Mucosa of stomach (tissue), 1 donor: ENCODE results near the gene SGTA.

ENCODE experiments used
- H3K27me3 ChIP-seq: one replicate; pipeline ENCODE4 v1.7.0; 2013; ENCODE audit warnings: mild to moderate bottlenecking, low read length; ENCODE audit not compliant: control insufficient read depth, insufficient read depth
- H3K36me3 ChIP-seq: one replicate; pipeline ENCODE4 v1.7.0; 2013; ENCODE audit warnings: low read length; ENCODE audit not compliant: control insufficient read depth, insufficient read depth
- H3K4me1 ChIP-seq: one replicate; pipeline ENCODE4 v1.7.0; 2013; ENCODE audit warnings: mild to moderate bottlenecking, low read length; ENCODE audit not compliant: control insufficient read depth, insufficient read depth
- H3K4me3 ChIP-seq: one replicate; pipeline ENCODE4 v1.7.0; 2013; ENCODE audit warnings: low read length
- H3K9ac ChIP-seq: one replicate; pipeline ENCODE4 v1.7.0; 2013; ENCODE audit warnings: mild to moderate bottlenecking, low read length, moderate library complexity
- H3K9me3 ChIP-seq: one replicate; pipeline ENCODE4 v1.7.0; 2013; ENCODE audit warnings: mild to moderate bottlenecking, low read length, moderate library complexity; ENCODE audit not compliant: control insufficient read depth
- donor health status: Pancreatic carcinoma.

SGTA gene

GRCh38 chr19:2722541-2723344 is 60.3 kb downstream of the SGTA start:
- Histone ChIP-seq H3K36me3 (no peaks in the 10 kb centered on the region), H3K4me1 (peaks cover 16% of the 10 kb centered on the region), H3K4me3 (no peak overlapping the region), H3K9me3 (no peaks in the 10 kb centered on the region), H3K27me3 (peaks cover 58% of the 10 kb centered on the region), H3K9ac (no peak overlapping the region)

- Histone ChIP-seq H3K9me3 (no peaks in the 10 kb centered on the region), H3K4me3 (no peak overlapping the region), H3K27me3 (peaks cover 49% of the 10 kb centered on the region), H3K36me3 (no peaks in the 10 kb centered on the region), H3K4me1 (peaks cover 16% of the 10 kb centered on the region), H3K9ac (peak overlapping the region; percentile 15)
Measured at GRCh38 chr19:2721570-2722540, 61.2 kb downstream of the SGTA start.

GRCh38 chr19:2720777-2721569 is 62.1 kb downstream of the SGTA start, which contains the start of gene DIRAS1:
TSS of gene DIRAS1 (minus strand) at chr19:2721372. CDS start at chr19:2717806, 3,566 bp downstream.
- H3K9ac ChIP-seq, result peak within 1 kb of the TSS; percentile 15
- no peaks in the 10 kb centered on the region for H3K36me3 ChIP-seq
- H3K4me3 ChIP-seq, result no peak within 1 kb of the TSS
- no peaks in the 10 kb centered on the region for H3K9me3 ChIP-seq
- H3K27me3 ChIP-seq, result peaks cover 41% of the 10 kb centered on the region
- peaks cover 16% of the 10 kb centered on the region for H3K4me1 ChIP-seq

DNA sequence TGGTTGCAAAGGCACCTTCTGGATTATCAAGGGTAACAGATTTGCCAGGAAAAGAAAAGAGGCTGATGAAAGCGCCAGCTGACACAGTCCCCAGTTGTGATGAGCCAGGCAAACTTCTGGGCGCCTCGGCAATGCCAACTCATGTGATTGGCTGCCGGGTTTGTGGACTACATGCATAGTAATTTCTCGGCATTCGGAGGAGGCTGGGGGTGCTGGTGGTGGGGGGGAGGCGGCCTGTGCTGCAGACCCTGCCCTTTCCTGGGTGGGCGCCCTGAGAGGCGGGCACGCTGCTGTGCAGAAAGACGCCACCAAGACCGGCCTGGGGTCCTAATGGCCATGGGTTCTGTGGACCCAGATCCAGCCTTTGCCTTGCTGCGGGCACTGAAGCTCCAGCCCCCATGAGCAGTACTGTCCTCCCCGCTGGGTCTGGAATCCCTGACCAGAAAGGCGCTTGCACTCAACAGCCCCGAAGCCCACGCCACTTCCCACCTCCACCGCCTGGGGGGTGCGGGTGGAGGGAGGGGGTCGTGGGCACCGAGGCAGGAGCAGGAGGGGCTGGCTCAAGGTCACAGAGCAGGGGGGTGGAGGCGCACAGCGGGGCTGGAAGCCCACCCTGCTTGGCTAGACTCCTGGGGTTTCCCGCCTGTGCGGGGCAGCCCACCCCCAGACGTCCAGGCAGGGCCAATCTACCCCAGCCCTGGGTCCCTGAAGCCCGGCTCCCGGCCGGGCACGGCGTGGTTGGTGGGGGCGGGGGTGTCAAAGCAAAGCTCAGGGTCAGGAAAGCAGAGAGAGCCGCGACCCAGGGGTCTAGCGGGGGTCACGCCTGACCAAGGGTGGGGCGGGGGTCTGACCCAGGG is 62.9 kb downstream of the SGTA start:
- no peaks in the 10 kb centered on the region for H3K36me3 ChIP-seq
- H3K4me1 ChIP-seq, result peaks cover 16% of the 10 kb centered on the region
- no peak overlapping the region for H3K9ac ChIP-seq
- H3K27me3 ChIP-seq, result peaks cover 40% of the 10 kb centered on the region
- H3K9me3 ChIP-seq, result peaks cover 4% of the 10 kb centered on the region
- H3K4me3 ChIP-seq, result no peak overlapping the region

DNA sequence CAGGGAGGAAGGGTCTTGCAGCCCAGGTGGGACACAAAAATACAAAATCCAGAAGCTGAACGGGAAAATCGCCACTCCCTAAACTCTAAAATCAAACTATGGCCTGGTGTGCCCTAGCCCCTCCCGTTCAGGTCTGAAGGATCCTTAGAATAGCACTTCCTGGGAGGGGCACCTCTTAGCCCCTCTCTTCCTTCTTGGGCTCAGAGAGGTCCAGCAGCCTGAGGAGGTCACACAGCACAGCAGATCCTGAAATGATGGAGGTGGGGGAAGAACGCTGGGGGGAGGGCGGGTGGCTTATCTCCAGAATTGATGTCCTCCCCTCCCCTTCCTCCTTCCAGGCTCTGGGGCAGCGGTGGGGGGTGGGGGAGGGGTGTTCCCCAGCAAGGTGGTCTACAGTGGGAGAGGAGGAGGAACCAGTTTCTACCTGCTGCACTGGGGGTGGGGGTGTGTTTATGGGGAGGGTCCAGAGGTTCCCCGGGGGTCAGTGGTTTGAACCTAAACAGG is 63.8 kb downstream of the SGTA start:
- Histone ChIP-seq H3K9me3 (peaks cover 4% of the 10 kb centered on the region), H3K4me1 (peaks cover 16% of the 10 kb centered on the region), H3K4me3 (no peak overlapping the region), H3K9ac (no peak overlapping the region), H3K27me3 (peaks cover 37% of the 10 kb centered on the region), H3K36me3 (no peaks in the 10 kb centered on the region)

GRCh38 chr19:2717638-2718541 is 65.2 kb downstream of the SGTA start:
- Histone ChIP-seq H3K4me1 (peaks cover 7% of the 10 kb centered on the region), H3K4me3 (no peak overlapping the region), H3K36me3 (no peaks in the 10 kb centered on the region), H3K9me3 (peaks cover 4% of the 10 kb centered on the region), H3K27me3 (peaks cover 31% of the 10 kb centered on the region), H3K9ac (no peak overlapping the region)

- H3K9ac ChIP-seq, result no peak overlapping the region
- peaks cover 4% of the 10 kb centered on the region for H3K9me3 ChIP-seq
- H3K27me3 ChIP-seq, result peaks cover 22% of the 10 kb centered on the region
- H3K36me3 ChIP-seq, result no peaks in the 10 kb centered on the region
- no peak overlapping the region for H3K4me3 ChIP-seq
- peaks cover 4% of the 10 kb centered on the region for H3K4me1 ChIP-seq
Measured at GRCh38 chr19:2716722-2717637, 66.1 kb downstream of the SGTA start.

DNA sequence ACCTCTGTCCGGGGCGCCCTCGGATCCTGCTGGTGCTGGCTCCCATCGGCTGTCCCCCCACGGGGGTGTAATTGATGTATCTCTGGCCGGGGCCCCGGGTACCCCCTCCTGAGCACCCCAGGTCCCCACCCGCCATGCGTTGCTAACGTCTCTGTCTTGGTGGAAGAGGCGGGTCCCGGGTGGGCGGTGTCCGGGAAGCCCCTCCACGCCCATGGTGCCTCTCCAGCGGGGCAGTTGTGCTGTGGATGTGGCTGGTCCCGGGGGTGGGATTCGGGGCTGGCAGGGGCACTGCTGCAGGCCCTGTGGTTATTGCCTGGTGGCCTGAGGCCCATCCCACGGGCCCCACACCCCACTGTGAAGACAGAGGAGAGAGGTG is 66.8 kb downstream of the SGTA start:
- Histone ChIP-seq H3K4me3 (no peak overlapping the region), H3K4me1 (no peaks in the 10 kb centered on the region), H3K9me3 (peaks cover 4% of the 10 kb centered on the region), H3K9ac (no peak overlapping the region), H3K27me3 (peaks cover 16% of the 10 kb centered on the region), H3K36me3 (no peaks in the 10 kb centered on the region)

- H3K4me3 ChIP-seq, result no peak overlapping the region
Measured at GRCh38 chr19:2715470-2716274, 67.4 kb downstream of the SGTA start.

More at GRCh38 chr19:2715470-2716274, 67.4 kb downstream of the SGTA start:
- Histone ChIP-seq H3K9me3 (peaks cover 4% of the 10 kb centered on the region), H3K4me1 (no peaks in the 10 kb centered on the region), H3K9ac (no peak overlapping the region), H3K27me3 (peaks cover 15% of the 10 kb centered on the region), H3K36me3 (no peaks in the 10 kb centered on the region)
